Keratinocyte (primary cell): ENCODE measurements around the gene FOXS1.

Experiments used
- EZH2 ChIP-seq: IDR thresholded peaks from one replicate; pipeline ENCODE4 v1.6.1; 2012; ENCODE audit warnings: inconsistent platforms, mild to moderate bottlenecking, low read length, moderate library complexity
- TF ChIP-seq, protein P1 (sequence below), 3 experiments: IDR thresholded peaks in 1 of 3; conservative IDR thresholded peaks in 1 of 3; optimal IDR thresholded peaks in 1 of 3; 2 replicates in 2 of 3; 3 replicates in 1 of 3; pipeline versions ENCODE3 to v1.5.1; 2011; ENCODE audit warnings: low read length in 3 of 3, mild to moderate bottlenecking in 3 of 3, moderate library complexity in 2 of 3, control low read depth in 1 of 3, inconsistent platforms in 1 of 3; ENCODE audit not compliant: insufficient read depth in 2 of 3; ENCODE audit errors: extremely low read depth in 1 of 3

DNA sequence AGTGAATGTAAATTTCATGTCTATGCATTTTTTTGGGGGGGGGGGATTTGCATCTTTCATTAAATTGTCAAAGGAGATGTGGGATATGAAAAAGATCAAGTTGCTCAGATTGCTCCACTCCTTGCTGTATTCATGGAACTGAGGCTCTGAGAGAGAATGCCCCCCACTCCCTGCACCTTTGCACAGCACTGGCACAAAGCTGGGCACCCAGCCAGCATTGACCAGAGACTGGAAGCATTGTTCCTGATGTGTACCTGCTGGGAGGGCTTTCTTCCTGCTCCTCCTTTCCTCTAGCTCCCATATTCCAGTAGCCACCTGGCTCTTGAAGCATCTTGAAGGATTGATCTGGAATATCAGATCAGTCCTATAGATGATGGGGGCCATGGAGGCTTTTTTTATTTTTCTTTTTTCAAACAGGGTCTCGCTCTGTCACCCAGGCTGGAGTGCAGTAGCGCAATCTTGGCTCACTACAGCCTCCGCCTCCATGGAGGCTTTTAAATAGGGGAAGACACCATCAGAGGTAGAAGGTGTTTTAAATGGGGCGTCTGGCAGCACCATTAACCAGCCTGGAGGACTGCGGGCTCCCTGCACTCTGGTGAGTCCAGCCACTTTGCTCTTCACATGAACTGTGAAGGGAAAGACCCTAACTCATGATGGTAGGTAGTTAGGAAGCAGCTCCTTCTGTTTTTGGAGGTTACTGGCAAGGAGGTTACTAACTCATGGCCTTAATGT is 14.0 kb upstream of the FOXS1 start:
- TF ChIP-seq, protein P1, sequence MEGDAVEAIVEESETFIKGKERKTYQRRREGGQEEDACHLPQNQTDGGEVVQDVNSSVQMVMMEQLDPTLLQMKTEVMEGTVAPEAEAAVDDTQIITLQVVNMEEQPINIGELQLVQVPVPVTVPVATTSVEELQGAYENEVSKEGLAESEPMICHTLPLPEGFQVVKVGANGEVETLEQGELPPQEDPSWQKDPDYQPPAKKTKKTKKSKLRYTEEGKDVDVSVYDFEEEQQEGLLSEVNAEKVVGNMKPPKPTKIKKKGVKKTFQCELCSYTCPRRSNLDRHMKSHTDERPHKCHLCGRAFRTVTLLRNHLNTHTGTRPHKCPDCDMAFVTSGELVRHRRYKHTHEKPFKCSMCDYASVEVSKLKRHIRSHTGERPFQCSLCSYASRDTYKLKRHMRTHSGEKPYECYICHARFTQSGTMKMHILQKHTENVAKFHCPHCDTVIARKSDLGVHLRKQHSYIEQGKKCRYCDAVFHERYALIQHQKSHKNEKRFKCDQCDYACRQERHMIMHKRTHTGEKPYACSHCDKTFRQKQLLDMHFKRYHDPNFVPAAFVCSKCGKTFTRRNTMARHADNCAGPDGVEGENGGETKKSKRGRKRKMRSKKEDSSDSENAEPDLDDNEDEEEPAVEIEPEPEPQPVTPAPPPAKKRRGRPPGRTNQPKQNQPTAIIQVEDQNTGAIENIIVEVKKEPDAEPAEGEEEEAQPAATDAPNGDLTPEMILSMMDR (optimal IDR thresholded peaks at IDR 0.05 in 1 of 3, IDR thresholded peaks at IDR 0.05 in 1 of 3, conservative IDR thresholded peaks at IDR 0.05 in 1 of 3; ENCODE audit: extremely low read depth in 1 of 3, insufficient read depth in 2 of 3, low read length in 3 of 3): no peak
- TF ChIP-seq EZH2: no peak
